NCI-H2227 (cell line): ENCODE results near the gene TMEM95.
A peak's percentile ranks its signal among the peaks of the same experiment; 100 is the strongest.
"Not testable (repeated sequence)": the region's sequence is repeated elsewhere in the genome, so short reads cannot be mapped to it uniquely, and the experiment has no call there.

Experiments used
- DNase-seq: peaks from one replicate; lab custom pipeline; 2025; ENCODE audit not compliant: unreplicated experiment; lab: John Stamatoyannopoulos, UW

TMEM95 gene

DNA sequence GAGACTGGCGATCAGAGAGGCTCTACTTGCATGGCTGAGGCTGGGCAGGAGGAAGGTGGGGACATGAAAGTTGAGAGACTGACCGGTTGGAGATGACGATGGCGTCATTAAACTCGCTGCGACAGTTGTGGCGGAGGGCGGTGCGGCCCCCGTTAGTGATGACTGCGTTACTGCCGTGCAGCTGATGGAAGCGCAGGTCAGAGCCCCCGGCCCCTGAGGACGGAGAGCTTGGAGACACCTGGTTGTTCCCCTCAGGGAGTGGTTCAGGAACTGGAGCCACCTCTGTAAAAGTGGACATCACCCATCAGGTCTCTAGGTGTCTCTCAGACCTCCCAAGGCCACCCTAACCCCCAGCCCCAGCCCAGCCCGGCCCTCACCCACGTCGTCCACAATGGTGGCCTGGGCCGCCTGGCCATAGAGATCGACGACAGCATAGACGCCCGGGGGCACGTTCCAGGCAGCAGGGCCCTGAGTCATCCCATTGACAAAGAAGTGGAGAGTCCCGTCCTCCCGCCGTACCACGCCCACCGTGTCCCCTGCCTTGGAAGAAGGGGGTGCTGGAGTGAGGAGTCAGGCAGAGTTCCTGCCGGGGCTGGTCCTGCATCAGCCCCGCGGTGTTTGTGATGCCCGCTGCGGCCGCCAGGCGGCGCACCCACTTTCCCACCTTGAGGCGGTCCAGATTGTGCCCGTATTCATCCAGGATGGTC is 31.1 kb upstream of the TMEM95 start:
- peak; percentile 65 for DNase-seq

DNA sequence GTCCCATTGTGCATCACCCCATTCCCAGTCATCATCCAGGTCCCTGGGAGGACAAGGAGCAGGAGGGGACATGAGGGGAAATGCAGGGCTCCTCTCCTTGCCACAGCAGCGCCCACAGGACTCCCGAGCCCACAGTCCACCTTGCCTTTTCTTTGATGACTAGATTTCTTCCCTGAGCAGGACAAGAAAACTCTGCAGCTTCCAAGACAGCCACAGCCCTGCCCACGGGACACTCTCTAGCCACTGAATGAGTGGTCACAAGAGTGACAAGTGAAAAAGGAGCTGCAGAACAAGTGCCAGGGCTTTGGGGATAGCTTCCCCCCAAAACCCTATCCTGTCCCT is 30.5 kb upstream of the TMEM95 start:
- DNase-seq: no peak

DNA sequence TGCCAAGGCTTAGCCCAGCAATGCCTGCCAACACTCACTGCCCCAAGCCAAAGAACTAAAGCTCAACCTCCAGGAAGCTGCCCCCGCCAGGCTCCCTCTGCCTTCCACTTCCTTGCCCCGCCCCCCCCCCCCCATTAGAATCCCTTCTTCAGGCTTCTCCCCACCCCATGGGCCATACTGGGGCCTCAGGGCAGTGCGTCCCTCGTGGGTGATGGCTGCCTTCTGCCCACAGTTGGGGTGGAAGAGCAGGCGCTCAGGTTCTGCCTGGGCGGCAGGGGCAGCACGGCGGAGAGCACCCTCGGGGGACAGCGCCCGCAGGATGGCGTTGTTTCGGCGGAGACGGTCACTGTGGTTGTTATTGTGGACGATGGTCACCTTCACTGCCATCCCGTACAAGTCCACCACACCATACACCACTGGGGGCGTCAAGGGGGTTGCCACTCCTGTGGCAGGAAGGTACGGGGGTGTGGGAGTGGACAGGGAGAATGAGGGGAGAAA is 29.9 kb upstream of the TMEM95 start:
- DNase-seq: no peak

DNA sequence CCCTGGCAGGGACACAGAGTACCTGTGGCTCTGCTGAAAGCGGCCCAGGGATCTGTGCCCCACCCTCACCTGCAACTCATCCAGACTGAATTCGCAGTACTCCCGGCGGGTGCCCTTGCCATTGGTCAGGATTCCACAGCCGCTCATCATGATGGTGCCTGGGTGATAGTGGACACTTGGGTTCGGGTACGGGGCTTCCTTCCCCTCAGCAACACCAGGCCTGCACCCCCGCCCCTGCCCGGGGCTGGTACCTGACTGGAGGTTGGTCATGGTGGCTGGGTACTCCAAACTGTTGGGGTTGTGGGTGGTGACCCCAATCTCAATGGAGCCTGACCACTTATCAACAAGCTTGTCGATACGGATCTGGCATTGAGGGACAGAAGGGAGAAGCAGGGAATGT is 28.8 kb upstream of the TMEM95 start:
- DNase-seq: no peak

DNA sequence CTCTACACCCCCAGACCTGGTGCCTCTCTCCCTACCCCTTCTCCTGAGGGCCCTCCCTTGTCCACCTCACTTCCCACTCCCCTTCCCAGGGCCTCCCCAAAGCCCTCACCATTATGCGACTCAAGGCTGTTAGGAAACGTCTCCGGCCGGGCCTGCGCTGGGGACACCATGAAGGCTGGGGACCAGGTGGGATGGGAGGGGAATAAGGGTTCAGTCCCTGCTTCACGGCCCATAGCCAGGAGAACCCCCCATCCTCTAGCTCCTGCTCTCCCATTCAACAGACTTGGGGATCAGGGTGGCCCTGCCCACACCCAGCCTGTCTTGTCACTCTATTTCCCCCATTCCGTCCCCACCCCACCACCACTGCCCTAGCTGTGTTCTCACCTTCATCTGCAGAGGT is 27.9 kb upstream of the TMEM95 start:
- DNase-seq: no peak

DNA sequence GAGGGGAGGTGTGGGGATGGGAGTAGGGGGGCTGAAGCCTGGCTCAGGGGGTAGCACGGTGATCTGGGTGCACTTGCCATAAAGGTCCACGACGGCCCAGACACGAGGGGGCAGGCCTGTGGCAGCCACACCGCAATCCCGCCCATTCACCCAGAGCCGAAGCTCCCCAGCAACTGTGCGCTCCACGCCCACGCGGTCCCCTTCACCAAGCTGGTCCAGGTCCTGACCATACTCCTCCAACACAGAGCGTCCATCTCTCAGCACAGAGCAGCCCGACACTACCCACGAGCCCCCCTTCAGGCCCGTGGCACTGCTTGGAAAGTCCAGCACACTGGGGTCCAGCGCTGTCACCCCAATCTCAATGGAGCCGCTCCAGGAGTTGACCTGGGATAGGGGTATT is 27.5 kb upstream of the TMEM95 start:
- DNase-seq: no peak

DNA sequence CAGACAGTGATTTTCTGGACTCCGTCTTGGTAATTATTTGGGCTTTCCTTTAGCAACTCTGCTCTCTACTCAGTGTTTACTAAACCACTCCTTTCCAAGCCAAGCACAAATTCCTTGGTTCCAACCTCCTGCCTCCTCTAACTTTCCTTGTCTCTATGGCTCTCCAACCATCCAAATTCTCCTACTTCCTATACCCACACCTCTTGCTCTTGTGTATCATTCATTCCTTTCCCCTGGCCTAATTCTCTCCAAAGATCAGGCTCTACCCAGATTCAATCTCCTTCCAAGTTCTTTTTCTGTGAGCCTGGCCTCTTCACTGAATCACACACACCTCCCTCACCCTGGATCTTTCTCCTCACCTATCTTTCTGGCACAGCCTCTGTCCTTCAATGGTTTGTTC is 26.9 kb upstream of the TMEM95 start:
- no peak for DNase-seq

DNA sequence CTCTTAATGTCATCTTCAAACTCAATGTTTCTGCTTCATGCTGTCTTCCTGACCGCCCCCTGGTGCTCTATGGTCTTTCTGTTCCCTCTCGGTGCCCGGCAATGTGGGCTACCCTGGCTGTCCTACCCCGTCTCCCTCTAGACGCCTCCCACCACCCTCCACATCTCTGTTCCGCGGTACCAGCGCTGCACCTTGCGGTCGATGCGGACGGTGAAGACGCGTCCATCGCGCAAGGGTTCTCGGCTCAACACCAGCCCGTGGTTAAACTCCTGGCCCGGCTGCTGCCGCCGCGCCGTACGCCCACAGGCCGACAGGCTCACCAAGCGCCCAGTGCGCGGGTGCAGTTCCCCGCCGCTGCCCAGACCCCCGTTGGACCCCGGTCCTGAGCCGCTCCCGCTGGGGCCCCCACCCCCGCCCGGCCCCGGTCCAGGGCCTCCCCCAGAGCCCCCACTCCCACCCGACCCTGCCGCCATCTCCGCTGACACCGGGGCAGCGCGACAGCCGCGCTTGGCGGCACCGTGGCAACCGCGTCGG is 26.0 kb upstream of the TMEM95 start, which contains the start of gene NEURL4:
Gene NEURL4, minus strand, starts transcription at position 496 of the 534 bp plus-strand sequence. Its CDS starts 23 bp downstream, at position 473.
- DNase-seq: peak; percentile 53

DNA sequence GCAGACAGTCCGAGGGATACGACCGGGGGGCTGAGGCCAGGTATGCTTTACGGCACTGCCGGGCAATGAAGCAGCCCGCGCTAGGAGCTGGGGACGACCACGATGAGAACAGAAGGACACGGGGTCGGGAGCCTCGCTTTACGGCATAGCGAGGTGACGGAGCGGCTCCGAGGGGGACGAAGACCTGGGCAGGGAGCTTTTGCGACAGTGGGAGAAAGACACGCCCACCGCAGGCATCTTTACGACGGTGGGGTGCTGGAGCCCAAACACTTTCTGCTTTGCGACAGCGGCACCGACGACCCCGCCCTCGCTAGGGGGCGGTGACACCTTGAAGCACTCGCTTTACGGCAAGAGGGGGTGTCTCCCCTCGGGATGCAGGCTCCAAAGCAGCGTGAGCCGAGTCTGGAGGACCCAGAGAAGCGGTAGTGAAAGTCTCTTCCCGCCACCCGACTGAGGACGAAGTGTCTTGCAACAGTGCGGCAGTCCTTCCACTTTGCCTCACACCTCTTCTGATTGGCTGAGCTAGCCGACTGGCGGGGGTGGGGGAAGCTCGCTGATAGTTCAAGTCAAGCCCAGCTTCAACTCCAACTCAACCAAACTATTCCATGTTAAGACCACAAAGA is 25.5 kb upstream of the TMEM95 start:
- peak; percentile 98 for DNase-seq

DNA sequence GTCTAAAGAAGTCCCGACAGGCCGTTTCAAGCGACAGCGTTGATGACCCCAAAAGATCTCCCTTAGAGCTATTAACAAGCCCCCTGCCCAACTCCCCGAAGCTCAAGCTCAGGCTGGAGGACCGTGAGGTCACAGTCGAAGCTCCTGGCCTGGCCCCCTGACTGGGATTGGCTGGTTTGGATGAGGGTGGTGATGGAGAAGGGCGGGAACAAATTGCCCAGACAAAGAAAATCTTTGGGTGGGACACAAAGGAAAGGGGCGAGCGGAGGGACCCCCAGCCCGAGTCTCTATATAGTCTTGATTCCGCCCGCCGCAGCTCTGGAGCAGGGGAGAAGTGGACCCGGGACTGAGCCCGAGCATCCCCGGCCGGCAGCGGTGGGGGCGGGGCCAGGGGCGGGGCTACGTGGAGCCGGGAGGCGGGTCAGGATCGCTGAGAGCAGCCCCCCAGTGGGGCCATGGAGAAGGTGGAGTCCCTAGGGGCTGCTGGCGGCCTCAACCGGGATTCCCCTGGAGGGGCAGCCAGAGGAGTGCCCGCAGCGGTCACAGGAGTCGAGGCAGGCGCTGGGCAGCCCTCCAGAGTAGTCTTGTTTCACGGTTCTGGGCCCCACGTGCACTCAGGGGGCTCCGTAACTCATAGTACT is 24.8 kb upstream of the TMEM95 start:
- DNase-seq: peak; percentile 85

DNA sequence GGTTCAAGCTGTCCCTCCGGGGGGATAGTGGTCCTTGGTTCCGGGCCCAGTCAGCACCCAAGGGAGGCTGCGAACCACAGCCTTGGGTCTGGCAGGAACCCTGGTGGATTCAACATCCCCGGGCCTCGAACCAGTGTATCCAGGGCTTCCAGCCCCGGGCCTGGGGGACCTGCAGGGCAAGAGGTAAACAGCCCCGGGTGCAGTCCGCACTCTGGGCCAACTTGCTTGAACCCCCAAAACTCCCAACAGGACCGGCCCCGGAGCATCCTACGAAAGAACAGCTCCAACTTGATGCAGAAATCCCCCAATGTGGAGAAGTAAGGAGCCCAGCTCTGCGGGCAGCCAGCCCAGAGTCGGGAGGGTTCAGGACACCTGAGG is 24.3 kb upstream of the TMEM95 start:
- no peak for DNase-seq

DNA sequence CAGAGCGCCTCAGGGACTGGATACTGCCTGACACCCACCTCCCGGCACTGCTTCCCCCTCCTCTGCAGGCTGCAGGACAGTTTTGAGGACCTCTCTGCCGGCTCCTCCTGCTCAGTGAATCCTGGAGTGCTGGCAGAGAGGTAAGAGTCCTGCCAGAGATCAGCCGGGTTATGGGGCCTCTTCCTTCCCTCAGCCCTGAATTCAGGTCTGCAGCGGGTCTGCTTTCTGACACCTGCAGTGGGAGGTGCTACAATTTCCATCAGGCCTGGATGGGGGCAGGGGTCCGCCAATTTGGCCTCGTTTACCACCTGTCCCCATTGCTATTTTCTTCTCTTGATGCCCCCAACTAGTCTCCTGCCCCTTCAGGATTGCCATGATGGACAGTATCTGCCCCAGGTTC is 22.8 kb upstream of the TMEM95 start:
- DNase-seq: no peak

DNA sequence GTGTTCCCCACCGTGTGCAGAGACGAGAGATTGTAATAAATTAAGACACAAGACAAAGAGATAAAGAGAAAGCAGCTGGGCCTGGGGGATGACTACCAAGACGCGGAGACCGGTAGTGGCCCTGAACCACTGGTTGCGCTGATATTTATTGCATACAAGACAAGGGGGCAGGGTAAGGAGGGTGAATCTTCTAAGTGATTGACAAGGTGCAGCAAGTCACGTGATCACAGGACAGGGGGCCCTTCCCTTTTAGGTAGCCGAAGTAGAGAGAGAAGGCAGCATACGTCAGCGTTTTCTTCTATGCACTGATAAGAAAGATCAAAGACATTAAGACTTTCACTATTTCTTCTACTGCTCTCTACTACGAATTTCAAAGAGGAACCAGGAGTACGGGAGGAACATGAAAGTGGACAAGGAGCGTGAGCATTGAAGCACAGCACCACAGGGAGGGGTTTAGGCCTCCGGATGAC is 22.3 kb upstream of the TMEM95 start:
- not testable (repeated sequence) for DNase-seq

DNA sequence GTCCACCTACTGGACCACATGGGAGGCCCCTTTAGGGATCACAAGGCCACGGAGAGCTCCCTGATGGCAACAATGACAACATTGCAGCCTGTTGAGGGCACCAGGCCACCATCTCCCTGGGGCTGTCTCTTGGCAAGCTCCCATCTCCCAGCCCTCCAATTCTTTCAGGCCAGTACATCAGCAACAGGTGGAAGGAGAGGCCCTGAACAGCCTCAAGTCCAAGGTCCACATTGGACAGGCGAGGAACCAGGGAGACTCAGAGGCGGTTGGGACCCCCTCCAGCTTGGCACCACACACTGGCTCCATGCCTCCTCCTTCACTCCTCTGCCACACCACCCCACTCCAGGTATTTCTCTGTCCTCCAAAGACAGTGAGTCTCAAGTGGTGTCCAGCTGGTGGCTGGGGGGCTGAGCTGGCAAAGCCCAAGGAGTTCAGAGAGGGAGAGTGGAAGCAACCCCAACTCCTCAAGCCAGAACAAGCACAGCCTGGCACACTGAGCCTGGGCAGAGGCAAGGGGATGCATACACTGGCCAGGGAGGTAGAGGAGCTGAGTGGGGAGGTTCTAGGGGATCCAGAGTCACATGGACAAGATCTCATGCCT is 19.9 kb upstream of the TMEM95 start:
- no peak for DNase-seq

DNA sequence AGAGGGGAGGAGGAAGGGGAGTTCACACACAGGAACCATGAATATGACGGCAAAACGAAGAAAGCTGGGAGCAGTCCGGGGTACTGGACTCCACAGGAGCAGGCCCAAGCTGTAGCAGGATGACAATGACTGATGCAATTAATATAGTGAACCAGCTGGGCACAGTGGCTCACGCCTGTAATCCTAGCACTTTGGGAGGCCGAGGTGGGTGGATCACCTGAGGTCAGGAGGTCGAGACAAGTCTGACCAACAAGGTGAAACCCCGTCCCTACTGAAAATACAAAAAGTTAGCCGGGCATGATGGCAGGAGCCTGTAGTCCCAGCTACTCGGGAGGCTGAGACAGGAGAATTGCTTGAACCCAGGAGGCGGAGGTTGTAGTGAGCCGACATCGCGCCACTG is 19.2 kb upstream of the TMEM95 start:
- DNase-seq: not testable (repeated sequence)

DNA sequence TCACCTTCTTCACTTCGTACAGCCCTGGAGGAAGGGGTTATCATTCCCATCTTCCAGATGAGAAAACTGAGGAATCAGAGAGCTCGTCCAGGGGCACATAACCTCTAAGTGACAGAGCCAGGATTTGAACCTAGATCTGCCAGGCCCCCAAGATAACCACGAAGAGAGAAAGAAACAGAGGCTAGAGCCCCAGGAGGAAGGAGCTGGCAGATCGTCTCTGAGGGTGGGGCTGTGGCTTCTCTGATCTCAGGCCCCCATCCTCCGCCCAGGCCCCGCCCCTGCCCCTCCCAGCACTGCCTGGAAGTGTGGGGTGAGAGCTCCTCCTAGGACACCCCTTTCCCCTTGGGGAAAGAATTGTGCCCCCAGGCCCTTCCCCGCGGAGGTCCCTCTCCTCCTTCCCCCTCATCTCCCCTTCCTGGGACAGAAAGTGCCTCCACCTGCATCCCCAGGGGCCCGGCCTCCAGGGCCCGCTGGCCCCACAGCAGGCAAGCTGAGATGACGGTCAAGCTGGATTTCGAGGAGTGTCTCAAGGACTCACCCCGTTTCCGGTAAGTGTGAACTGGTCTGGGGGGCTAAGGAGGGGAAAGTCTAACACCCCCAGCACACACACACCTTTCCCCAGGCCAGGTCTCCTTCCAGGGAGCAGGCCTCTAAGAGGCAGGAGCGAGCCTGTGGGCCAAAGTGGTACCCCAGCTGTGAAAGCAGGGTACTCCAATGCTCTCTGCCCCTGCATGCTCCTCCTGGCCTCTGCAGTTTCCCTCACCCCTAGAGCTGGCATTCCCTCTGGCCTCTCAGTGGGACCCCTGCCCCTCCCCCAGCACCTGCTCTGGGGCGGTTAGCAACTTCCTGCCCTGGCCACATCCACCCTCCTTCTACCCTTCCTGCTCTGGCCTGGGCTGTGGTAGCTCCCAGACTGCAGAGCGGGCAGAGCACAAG is 18.4 kb upstream of the TMEM95 start, which contains the start of gene ACAP1:
Gene ACAP1, plus strand, starts transcription at position 290 of the 936 bp plus-strand sequence. Its CDS starts 206 bp downstream, at position 496.
- DNase-seq: no peak

DNA sequence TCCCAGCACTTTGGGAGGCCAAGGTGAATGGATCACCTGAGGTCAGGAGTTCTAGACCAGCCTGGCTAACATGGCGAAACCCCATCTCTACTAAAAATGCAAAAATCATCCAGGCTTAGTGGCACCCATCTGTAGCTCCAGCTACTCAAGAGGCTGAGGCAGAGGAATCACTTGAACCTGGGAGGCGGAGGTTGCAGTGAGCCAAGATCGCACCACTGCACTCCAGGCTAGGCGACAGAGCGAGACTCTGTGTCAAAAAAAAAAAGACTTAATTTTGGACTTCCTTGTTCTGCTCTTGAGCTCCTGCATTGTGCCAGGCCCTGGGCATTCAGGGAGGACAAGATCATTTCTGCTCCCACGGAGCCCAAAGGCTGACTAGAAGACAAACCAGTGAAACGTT is 17.4 kb upstream of the TMEM95 start:
- not testable (repeated sequence) for DNase-seq

DNA sequence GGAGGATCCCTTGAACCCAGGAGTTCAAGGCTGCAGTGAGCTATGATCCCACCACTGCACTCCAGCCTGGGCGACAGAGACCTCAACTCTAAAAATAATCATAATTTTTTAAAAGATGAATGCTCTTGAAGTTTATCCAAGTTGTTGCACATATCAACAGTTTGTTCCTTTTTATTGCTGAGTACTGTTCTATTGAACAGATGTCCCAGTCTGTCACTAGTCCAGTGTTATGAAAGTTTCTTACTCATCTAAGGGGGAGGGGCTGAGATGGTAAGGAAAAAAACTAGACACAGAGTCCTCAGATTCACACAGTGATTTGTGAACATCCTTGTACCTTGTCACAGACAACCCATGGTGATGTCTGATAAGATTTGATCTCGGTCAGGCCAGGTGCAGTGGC is 14.8 kb upstream of the TMEM95 start:
- no peak for DNase-seq

DNA sequence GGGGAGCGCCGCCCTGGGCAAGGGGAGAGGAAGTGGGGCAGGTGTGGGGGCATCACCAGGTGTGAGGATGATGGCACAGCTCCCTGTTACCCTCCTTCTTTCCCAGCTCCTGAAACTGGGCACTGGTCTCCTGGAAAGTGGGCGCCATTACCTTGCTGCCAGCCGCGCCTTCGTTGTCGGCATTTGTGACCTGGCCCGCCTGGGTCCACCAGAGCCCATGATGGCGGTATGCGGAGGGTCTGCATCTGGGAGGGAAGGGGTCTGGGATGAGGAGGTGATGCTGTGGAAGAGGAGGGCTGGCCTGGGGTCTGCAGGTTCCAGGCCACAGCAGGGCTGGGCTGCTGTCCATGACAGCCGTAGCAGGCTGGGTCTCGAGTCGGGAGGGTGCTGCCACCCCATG is 13.1 kb upstream of the TMEM95 start:
- DNase-seq: no peak

DNA sequence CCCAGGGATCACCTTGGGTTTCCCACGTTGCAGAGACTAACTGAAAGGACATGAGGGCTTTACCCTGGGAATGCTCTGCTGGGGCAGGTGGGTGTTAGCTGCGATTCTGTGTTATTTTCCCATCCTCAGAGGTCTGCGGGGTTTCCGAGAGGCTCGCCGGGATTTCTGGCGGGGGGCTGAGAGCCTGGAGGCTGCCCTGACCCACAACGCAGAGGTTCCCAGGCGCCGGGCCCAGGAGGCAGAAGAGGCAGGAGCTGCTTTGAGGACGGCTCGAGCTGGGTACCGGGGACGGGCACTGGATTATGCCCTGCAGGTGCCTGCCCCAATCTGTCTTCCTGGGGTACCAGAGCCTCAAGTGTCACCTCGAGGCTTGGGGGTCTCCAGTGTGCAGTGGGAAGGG is 11.7 kb upstream of the TMEM95 start:
- no peak for DNase-seq
